HL-60/S4 treated with retinoic acid at 250 ng/mL for 4 days and 3 days (cell line): ENCODE results near the gene BCL11A.
"Not testable (repeated sequence)": the region's sequence is repeated elsewhere in the genome, so short reads cannot be mapped to it uniquely, and the experiment has no call there.

Experiments
- in situ Hi-C: fragments of 300-500 bp; cut with MboI; formaldehyde crosslinking; loops from 2 replicates; pipeline ENCODE4 v1.7.0; 2022; ENCODE audit warnings: low sequenced_read_pairs

Gene BCL11A

DNA sequence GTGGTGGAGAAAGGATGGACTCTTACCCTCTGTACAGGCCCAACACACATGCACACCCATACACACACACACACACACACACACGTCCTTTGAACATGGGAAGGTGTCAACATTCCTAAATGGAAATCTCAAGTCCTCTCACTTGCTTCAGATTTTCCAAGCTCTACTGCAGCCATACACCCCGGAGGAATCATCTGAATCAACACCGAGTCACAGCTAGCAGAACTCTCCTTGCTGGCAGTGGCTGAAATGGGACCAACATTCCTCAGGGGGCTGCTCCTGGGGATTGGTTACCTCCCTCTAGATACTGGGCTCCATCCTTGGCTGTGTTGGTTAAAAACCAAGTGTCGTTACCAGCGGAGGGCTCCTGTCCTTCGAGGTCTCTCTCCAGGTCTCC lies 112.7 kb downstream of the BCL11A start:
- in situ Hi-C loops = no loop called here

DNA sequence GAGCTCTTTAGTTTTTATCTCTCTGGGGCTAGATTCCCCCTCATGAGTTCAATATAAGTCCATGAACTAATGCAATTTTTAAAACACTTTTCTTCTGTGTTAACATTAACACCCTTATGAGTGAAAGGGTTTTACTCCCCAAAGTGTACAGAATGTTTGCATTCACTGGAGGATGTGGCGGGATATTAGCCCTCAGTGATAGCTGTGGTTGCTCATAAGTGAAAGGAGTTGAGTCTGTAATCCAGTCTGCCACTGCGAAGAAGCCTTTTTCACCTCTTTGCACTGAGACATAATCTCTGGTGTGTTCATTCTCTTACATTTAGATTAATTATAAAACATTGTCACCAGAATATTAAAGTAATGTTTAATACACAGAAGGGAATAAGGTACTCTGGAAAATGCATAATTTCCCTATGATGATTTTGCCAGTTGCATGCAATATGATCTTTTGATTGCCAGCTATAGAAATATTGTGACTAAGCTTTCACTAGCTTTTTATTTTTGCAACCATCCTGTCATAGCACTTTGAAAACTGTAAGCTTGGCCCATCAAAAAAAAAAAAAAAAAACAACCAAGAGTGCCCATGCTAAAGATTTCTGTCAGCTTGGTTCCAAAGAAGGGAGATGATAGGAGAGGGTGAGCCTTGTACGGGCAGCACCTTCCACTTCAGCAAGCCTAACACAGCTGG lies 113.2 kb downstream of the BCL11A start:
- in situ Hi-C loops = no loop called here

GRCh38 chr2:60439219-60439974 lies 114.1 kb downstream of the BCL11A start:
- in situ Hi-C loops = no loop called here

- in situ Hi-C loops = no loop called here
Measured at GRCh38 chr2:60438653-60439052, 114.8 kb downstream of the BCL11A start.

GRCh38 chr2:60438131-60438530 lies 115.3 kb downstream of the BCL11A start:
- in situ Hi-C loops = no loop called here

DNA sequence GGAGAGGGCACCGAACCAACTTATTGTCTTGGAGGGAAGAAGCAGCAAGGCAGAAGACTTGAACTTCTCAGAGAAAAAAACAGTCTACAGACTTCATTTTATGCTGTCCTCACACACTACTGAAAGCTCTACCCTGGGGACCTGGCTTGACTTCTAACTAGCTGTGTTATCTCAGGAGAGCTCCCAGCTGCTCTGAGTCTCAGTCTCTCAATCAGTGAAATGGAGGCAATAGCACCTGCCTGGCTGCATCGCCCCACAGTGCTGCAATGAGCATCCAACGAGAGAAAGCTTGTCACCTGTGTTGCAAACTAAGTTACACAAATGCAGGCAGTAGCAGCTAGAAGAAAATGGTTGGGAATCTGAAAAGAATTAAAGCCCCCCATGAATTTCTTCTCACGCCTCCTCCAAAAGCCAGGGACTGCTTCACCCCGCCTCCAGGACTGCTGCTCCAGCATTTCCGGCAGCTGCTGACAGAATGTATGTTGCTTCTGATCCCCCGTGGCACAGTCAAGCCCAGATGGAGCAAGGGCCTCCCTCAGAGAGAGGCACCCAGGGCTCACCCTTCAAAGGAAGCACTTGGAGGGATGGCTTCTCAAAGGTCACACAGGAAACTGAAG lies 116.3 kb downstream of the BCL11A start:
- in situ Hi-C loops = no loop called here

- in situ Hi-C loops = no loop called here
Measured at GRCh38 chr2:60433018-60433596, 120.3 kb downstream of the BCL11A start.

GRCh38 chr2:60432035-60432601 lies 121.3 kb downstream of the BCL11A start:
- in situ Hi-C loops = no loop called here

- in situ Hi-C loops = no loop called here
Measured at GRCh38 chr2:60429681-60430080, 123.8 kb downstream of the BCL11A start.

GRCh38 chr2:60426880-60427279 lies 126.6 kb downstream of the BCL11A start:
- in situ Hi-C loops = no loop called here

GRCh38 chr2:60426341-60426740 lies 127.1 kb downstream of the BCL11A start:
- in situ Hi-C loops = no loop called here

DNA sequence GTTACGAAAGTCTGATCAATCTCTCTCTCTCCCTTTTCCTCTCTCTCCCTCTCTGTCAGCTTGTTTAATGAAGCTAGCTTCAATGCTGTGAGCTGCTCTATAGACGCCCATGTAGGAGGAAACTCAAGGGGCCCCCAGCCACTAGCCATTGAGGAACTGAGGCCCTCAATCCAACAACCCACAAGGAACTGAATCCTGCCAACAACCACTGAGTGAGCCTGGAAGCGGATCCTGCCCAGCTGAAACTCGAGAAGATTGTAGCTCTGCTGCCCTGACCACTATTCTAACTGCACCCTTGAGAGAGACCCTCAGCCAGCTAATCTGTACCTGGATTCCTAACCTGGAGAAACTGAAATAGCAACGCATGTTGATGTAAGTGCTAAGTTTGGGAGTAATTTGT lies 129.2 kb downstream of the BCL11A start:
- in situ Hi-C loops = no loop called here

- in situ Hi-C loops = no loop called here
Measured at GRCh38 chr2:60423505-60423904, 129.9 kb downstream of the BCL11A start.

DNA sequence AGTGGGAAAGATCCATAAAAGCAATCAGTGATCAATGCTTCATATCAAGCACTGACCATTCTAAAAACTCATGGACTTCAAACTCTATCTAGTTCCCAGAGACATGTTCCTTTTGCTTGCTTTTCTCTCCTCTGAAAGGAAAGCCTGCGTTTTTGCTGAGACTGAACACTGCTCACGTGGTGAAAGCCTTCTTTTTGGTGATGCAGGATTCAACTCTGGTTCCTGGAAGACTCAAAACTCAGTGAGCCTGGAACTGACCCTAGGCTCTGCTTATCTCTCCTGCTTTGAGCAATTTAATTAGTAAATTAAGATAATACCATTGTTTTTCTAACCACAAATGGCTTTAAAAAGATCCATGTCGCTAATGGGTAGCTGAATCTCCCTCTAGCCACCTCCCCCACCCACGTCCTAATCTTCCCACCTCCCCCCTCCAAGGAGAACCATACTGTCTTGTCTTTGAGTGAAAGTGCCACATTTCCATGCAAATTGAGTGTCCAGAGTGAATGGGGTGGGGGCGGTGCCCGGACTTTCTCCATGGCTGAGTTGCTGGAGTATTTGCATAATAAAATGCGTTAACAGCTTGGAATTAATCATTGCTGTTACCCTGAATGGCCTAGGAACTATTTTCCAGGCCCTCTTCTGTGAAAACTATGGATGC lies 130.5 kb downstream of the BCL11A start:
- in situ Hi-C loops = no loop called here

DNA sequence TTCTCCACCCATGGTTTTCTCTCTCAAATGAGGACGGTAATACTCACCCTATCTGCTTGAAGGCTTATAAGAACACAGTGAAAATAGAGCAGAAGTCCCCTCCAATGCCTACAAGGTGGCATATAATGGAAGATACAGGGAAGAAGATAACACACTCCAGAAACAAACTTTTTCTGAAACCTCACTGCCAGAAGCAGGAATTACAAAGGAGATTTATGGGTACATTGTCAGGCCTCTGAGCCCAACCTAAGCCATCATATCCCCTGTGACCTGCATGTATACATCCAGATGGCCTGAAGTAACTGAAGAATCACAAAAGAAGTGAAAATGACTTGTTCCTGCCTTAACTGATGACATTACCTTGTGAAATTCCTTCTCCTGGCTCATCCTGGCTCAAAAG lies 136.2 kb downstream of the BCL11A start:
- in situ Hi-C loops = not testable (repeated sequence)

- in situ Hi-C loops = no loop called here
Measured at GRCh38 chr2:60416221-60417008, 137.0 kb downstream of the BCL11A start.

DNA sequence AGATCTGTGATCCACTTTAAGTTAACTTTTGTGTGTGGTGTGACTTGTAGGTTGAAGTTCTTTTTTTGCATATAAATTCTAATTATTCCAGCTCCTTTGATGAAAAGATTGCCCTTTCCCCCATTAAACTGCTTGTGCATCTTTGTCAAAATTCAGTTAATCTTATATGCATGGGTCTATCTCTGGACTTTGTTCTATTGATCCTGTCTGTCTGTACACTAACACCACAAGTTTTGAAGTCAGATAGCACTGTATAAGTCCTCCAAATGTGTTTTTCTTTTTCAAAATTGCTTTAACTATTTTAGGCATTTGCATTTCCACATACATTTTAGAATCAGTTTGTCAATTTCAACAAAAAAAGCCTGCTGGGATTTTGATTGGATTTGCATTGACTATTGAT lies 137.6 kb downstream of the BCL11A start:
- in situ Hi-C loops = no loop called here

DNA sequence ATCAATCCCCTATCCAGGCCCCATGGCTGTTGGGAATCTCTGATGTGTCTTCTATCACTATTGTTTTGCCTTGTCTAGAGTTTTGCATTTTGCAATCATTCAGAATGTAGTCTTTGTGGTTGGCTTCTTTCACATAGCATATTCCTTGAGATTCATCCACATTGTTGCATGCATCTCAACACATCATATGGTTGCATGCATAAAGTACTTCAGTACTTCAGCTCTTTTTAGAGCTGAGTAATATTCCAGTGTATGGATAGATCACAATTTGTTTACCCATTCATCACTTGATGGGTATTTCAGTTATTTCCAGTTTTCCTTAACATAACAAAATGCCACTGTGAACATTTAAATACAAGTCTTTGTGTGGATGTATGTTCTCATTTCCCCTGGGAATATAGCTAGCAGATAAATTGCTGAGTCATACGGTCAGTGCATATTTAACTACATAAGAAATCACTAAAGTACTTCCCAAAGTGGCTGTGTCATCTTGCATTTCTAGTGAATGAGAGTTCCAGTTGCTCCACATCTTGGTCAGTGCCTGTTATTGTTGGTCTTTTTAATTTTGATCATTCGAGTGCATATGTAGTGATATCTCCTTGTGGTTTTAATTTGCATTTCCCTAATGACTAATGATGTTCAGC lies 138.8 kb downstream of the BCL11A start:
- in situ Hi-C loops = no loop called here

GRCh38 chr2:60413814-60414168 lies 139.7 kb downstream of the BCL11A start:
- in situ Hi-C loops = no loop called here
